HepG2 (cell line): ENCODE measurements around the gene CEP104. TPM values are rescaled to one million over a fixed set of nuclear protein-coding genes. Genes with fewer than 3 reads are reported as not detected.

Source experiments
- ATAC-seq: fragments of 200-7000 bp; cut with Tn5 transposase; 3 replicates; pipeline ENCODE4 v1.9.1; 2020; ENCODE audit warnings: mild to moderate bottlenecking, moderate library complexity
- BruUV-seq: library from RNA; stranded (reverse); fragments of 400-500 nt; replicated peaks from 2 replicates; lab custom pipeline; 2021; lab: Mats Ljungman, UMichigan
- CTCF ChIA-PET: fragments of 300-600 bp; formaldehyde crosslinking; extraction: SDS; loops from one replicate; lab custom pipeline; 2021; ENCODE audit warnings: low total read pairs, inconsistent platforms, low intra/inter-chr PET ratio; lab: Yijun Ruan, JAX
- POLR2A ChIA-PET: fragments of 350-600 bp; sonication (Branson Sonifier 250); formaldehyde crosslinking; loops from one replicate; lab custom pipeline; 2020; ENCODE audit warnings: antibody characterized with exemption, inconsistent platforms; lab: Yijun Ruan, JAX
- DNase-seq: peaks from one replicate; pipeline ENCODE4 v3.0.0-alpha.2; 2015; ENCODE audit warnings: low spot score
- FAIRE-seq: peaks from 3 replicates; lab custom pipeline; 2011; peaks lifted over from hg19 to GRCh38; lab: Jason Lieb, UNC
- H2AFZ ChIP-seq: one replicate; pipeline ENCODE4 v1.6.1; 2011; ENCODE audit warnings: low read length, inconsistent platforms
- H3K27ac ChIP-seq: fragments of 300-600 bp; 3 replicates; pipeline ENCODE4 v1.8.0; 2011; ENCODE audit warnings: mixed run types, mild to moderate bottlenecking, mixed read lengths, low read length, inconsistent platforms; ENCODE audit not compliant: insufficient read depth; ENCODE audit errors: extremely low read length
- H3K27me3 ChIP-seq, 2 experiments: fragments of 200-600 bp in 1 of 2; 2 replicates in 1 of 2; 3 replicates in 1 of 2; pipeline versions ENCODE4 v1.6.0 to v1.8.0; 2011; ENCODE audit warnings: low read length in 2 of 2, mild to moderate bottlenecking in 2 of 2, moderate library complexity in 2 of 2, inconsistent platforms in 1 of 2; ENCODE audit not compliant: insufficient read depth in 2 of 2, control insufficient read depth in 1 of 2
- H3K36me3 ChIP-seq, 2 experiments: fragments of 200-600 bp in 1 of 2; replicated peaks in 1 of 2; 2 replicates in 1 of 2; 3 replicates in 1 of 2; pipeline versions ENCODE4 v1.5.1 to v1.8.0; 2011; ENCODE audit warnings: low read length in 2 of 2, inconsistent platforms in 1 of 2; ENCODE audit not compliant: insufficient read depth in 2 of 2, control insufficient read depth in 1 of 2
- H3K4me1 ChIP-seq: 2 replicates; pipeline ENCODE4 v1.5.1; 2012; ENCODE audit warnings: low read length, inconsistent platforms; ENCODE audit not compliant: insufficient read depth
- H3K4me2 ChIP-seq: 2 replicates; pipeline ENCODE4 v1.6.0; 2011; ENCODE audit warnings: low read depth, low read length, inconsistent platforms
- H3K4me3 ChIP-seq, 3 experiments: fragments of 200-600 bp in 1 of 3; sonication (generic), shearing (Covaris generic) in 1 of 3; replicated peaks in 1 of 3; 2 replicates each; pipeline ENCODE4 v1.5.1; 2011 to 2016; ENCODE audit warnings: low read length in 3 of 3, inconsistent platforms in 2 of 3, low read depth in 2 of 3, mild to moderate bottlenecking in 2 of 3, control low read depth in 1 of 3, mixed read lengths in 1 of 3; ENCODE audit not compliant: insufficient read depth in 1 of 3
- H3K79me2 ChIP-seq: one replicate; pipeline ENCODE4 v1.6.1; 2011; ENCODE audit warnings: low read length, inconsistent platforms; ENCODE audit not compliant: insufficient read depth
- H3K9ac ChIP-seq: 2 replicates; pipeline ENCODE4 v1.6.0; 2011; ENCODE audit warnings: mild to moderate bottlenecking, low read depth, low read length, inconsistent platforms; ENCODE audit not compliant: insufficient read depth
- H3K9me3 ChIP-seq: 2 replicates; pipeline ENCODE4 v1.5.1; 2012; ENCODE audit warnings: mild to moderate bottlenecking, low read length
- H4K20me1 ChIP-seq: 2 replicates; pipeline ENCODE4 v1.6.0; 2011; ENCODE audit warnings: inconsistent platforms, mild to moderate bottlenecking, low read length, moderate library complexity; ENCODE audit not compliant: insufficient read depth
- GZF1 ChIP-seq: sonication (generic); formaldehyde crosslinking; IDR thresholded peaks from 2 replicates; pipeline ENCODE4 v1.5.1; 2020; ENCODE audit warnings: mild to moderate bottlenecking, missing genetic modification reagents
- KDM3A ChIP-seq: IDR thresholded peaks from 2 replicates; pipeline ENCODE4 v1.6.1; 2018; ENCODE audit warnings: low read depth, missing compliant biosample characterization
- NFIC ChIP-seq: IDR thresholded peaks from 2 replicates; pipeline ENCODE4 v1.6.1; 2012; ENCODE audit warnings: mild to moderate bottlenecking, low read length, inconsistent platforms
- PPARG ChIP-seq: conservative IDR thresholded peaks from 2 replicates; pipeline ENCODE4 v1.6.1; 2016; ENCODE audit warnings: missing biosample characterization, missing genetic modification reagents
- REL ChIP-seq: sonication (generic); formaldehyde crosslinking; conservative IDR thresholded peaks from 2 replicates; pipeline ENCODE4 v1.8.0; 2022; ENCODE audit warnings: mild to moderate bottlenecking, missing genetic modification reagents, moderate library complexity
- TCF7 ChIP-seq: sonication (generic); IDR thresholded peaks from 2 replicates; pipeline ENCODE4 v1.6.1; 2016; ENCODE audit warnings: antibody characterized with exemption, low read depth
- TEAD3 ChIP-seq: optimal IDR thresholded peaks from 2 replicates; pipeline ENCODE3; 2016; ENCODE audit warnings: borderline replicate concordance
- ZNF317 ChIP-seq: sonication (generic); formaldehyde crosslinking; IDR thresholded peaks from 2 replicates; pipeline ENCODE4 v1.5.0; 2020; ENCODE audit warnings: mild to moderate bottlenecking, missing genetic modification reagents
- ZNF556 ChIP-seq: sonication (generic); formaldehyde crosslinking; IDR thresholded peaks from 2 replicates; pipeline ENCODE4 v1.4.0; 2020; ENCODE audit warnings: mild to moderate bottlenecking, missing genetic modification reagents, borderline replicate concordance
- ZNF660 ChIP-seq: sonication (generic); formaldehyde crosslinking; IDR thresholded peaks from 2 replicates; pipeline ENCODE4 v1.5.1; 2020; ENCODE audit warnings: mild to moderate bottlenecking, low read depth, missing genetic modification reagents, borderline replicate concordance
- ZNF75D ChIP-seq: sonication (generic); formaldehyde crosslinking; IDR thresholded peaks from 2 replicates; pipeline ENCODE4 v1.8.1; 2023; ENCODE audit warnings: missing genetic modification reagents, mild to moderate bottlenecking, borderline replicate concordance
- ZNF878 ChIP-seq: sonication (generic); formaldehyde crosslinking; IDR thresholded peaks from 2 replicates; pipeline ENCODE4 v1.8.1; 2023; ENCODE audit warnings: mild to moderate bottlenecking, missing genetic modification reagents, moderate library complexity
- WGBS: methylation state at CpG from one replicate; pipeline ENCODE4 v1.1.6; 2017; ENCODE audit warnings: low lambda C conversion rate; 5-methylcytosine and 5-hydroxymethylcytosine counted together
- in situ Hi-C: cut with HindIII; loops from 2 replicates; pipeline ENCODE4 v1.10.0; 2017; ENCODE audit warnings: low pct_unique_long_range_greater_than_20kb; ENCODE audit not compliant: extremely low pct_ligation_motif_present
- intact Hi-C: fragments of 100-400 bp; cut with micrococcal nuclease; formaldehyde crosslinking; loops from one replicate; pipeline ENCODE4 v1.10.0; 2022; ENCODE audit not compliant: unreplicated experiment
- polyA plus RNA-seq, 8 experiments: library from polyadenylated mRNA; depleted of rRNA in 3 of 8; stranded (reverse) in 7 of 8; unstranded in 1 of 8; fragments of >200 nt; fragmentation: Illumina TruSeq in 4 of 8; extraction: Trizol in 4 of 8; gene quantifications; 2 replicates each; pipeline versions ENCODE4 v1.2.1 to v1.2.3, GENCODE V29; 2011 to 2016; ENCODE audit warnings: low read depth in 4 of 8, missing spikeins in 1 of 8, mixed read lengths in 1 of 8; ENCODE audit not compliant: insufficient read depth in 1 of 8
- total RNA-seq, 5 experiments: library from RNA; depleted of rRNA; stranded (reverse); fragments of >200 nt; fragmentation: Illumina TruSeq; extraction: Trizol; gene quantifications; 2 replicates each; pipeline ENCODE4 v1.2.3, GENCODE V29; 2016; ENCODE audit warnings: low read depth in 1 of 5
- TF ChIP-seq, protein P1 (sequence below): sonication (generic); formaldehyde crosslinking; IDR thresholded peaks from 2 replicates; pipeline ENCODE4 v1.4.0; 2020; ENCODE audit warnings: mild to moderate bottlenecking, missing genetic modification reagents, borderline replicate concordance
- TF ChIP-seq, protein P2 (sequence below): sonication (generic); formaldehyde crosslinking; conservative IDR thresholded peaks from 2 replicates; pipeline ENCODE4 v1.4.0; 2020; ENCODE audit warnings: missing genetic modification reagents
- TF ChIP-seq, protein P3 (sequence below): sonication (generic); formaldehyde crosslinking; IDR thresholded peaks from 2 replicates; pipeline ENCODE4 v1.4.0; 2020; ENCODE audit warnings: mild to moderate bottlenecking, missing genetic modification reagents
- TF ChIP-seq, protein P4 (sequence below): sonication (generic); formaldehyde crosslinking; IDR thresholded peaks from 2 replicates; pipeline ENCODE4 v1.4.0; 2020; ENCODE audit warnings: missing genetic modification reagents

The CEP104 gene
- total and polyA plus RNA-seq, 2 of the 13 experiments (the other 11 are each of a cell fraction or from before 2014, with no cell fraction given) = 20.4 to 30.1 TPM

DNA sequence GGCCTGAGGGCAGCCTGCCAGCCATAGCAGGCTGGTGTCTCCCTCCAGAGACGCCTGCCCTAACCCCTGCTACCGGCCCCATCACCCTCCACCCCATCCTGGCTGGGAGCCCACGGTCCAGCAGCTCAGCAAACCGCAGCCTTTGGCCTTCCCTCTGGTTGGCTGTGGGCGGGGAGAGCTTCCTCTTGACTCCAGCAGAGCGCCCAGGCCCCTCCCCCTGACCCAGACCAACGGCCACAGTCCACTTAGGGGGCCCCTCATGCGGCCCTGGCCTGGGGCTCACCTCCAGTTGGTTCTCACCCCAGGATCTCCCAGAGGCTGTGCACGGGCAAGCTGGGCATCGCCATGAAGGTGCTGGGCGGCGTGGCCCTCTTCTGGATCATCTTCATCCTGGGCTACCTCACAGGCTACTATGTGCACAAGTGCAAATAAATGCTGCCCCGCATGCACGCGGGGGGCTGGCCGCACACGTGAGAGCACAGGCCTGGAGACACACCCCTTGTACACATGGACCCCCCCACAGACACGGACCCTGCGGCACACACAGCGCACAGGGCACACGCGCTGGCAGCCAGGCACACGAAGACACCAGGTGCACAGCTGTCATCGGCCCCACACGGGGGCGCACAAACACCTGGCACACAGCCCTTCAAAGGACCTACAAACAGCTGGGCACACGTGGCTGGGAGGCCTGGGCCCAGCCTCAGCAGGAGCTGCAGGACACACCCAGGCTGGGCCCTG, 81.4 kb downstream of the CEP104 start:
- H3K27ac ChIP-seq = peak overlapping the region; percentile 86
- CTCF ChIA-PET = interaction anchor here (0.8 kb wide), 1 partner anchor 10 kb away, joined by 3 read pairs; no protein-coding TSS in a partner anchor
- peak overlapping the region; percentile 93 for H3K4me2 ChIP-seq
- in situ Hi-C loops (no loop called here), intact Hi-C loops (loop anchor here (1.0 to 10.0 kb wide), 2 partner anchors 21 to 129 kb away; partner anchors contain the start of genes C1orf174 and LRRC47)
- peak overlapping the region; percentile 66 for H3K9ac ChIP-seq
- no peak overlapping the region for H2AFZ ChIP-seq
- peaks cover 18% of the 10 kb centered on the region for H3K79me2 ChIP-seq
- ATAC-seq = peak; percentile 62
- H3K36me3 ChIP-seq = peaks cover 3 to 8% of the 10 kb centered on the region in 2 experiments; a peak in 3 of 5 replicates
- H3K4me3 ChIP-seq = peak overlapping the region in 2 of 3 experiments; percentile 89 to 90; a peak in 5 of 6 replicates
- no TSS peak for BruUV-seq
- H3K4me1 ChIP-seq = peaks cover 54% of the 10 kb centered on the region
- DNase-seq = peak; percentile 94
- no peaks in the 10 kb centered on the region for H4K20me1 ChIP-seq
- POLR2A ChIA-PET = interaction anchor here (0.7 to 1.6 kb wide), 14 partner anchors 9 to 319 kb away, joined by 3 to 20 read pairs (median 3); partner anchors contain the start of genes CCDC27, CEP104, DFFB and LRRC47
- peak; percentile 67 for FAIRE-seq
- H3K9me3 ChIP-seq = no peaks in the 10 kb centered on the region
- H3K27me3 ChIP-seq = no peaks in the 10 kb centered on the region
- WGBS = no CpG with 5 or more reads among the region's 27 CpGs
- TF ChIP-seq, protein P1, sequence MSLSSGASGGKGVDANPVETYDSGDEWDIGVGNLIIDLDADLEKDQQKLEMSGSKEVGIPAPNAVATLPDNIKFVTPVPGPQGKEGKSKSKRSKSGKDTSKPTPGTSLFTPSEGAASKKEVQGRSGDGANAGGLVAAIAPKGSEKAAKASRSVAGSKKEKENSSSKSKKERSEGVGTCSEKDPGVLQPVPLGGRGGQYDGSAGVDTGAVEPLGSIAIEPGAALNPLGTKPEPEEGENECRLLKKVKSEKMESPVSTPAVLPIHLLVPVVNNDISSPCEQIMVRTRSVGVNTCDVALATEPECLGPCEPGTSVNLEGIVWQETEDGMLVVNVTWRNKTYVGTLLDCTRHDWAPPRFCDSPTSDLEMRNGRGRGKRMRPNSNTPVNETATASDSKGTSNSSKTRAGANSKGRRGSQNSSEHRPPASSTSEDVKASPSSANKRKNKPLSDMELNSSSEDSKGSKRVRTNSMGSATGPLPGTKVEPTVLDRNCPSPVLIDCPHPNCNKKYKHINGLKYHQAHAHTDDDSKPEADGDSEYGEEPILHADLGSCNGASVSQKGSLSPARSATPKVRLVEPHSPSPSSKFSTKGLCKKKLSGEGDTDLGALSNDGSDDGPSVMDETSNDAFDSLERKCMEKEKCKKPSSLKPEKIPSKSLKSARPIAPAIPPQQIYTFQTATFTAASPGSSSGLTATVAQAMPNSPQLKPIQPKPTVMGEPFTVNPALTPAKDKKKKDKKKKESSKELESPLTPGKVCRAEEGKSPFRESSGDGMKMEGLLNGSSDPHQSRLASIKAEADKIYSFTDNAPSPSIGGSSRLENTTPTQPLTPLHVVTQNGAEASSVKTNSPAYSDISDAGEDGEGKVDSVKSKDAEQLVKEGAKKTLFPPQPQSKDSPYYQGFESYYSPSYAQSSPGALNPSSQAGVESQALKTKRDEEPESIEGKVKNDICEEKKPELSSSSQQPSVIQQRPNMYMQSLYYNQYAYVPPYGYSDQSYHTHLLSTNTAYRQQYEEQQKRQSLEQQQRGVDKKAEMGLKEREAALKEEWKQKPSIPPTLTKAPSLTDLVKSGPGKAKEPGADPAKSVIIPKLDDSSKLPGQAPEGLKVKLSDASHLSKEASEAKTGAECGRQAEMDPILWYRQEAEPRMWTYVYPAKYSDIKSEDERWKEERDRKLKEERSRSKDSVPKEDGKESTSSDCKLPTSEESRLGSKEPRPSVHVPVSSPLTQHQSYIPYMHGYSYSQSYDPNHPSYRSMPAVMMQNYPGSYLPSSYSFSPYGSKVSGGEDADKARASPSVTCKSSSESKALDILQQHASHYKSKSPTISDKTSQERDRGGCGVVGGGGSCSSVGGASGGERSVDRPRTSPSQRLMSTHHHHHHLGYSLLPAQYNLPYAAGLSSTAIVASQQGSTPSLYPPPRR (CRISPR knock-in tag) = peak; percentile 19; the same call in 1 of the 2 replicates
- TF ChIP-seq NFIC = no peak
- TF ChIP-seq ZNF556 = no peak; the same call in none of the 2 replicates
- TF ChIP-seq TEAD3 = peak; percentile 44
- no peak for TF ChIP-seq PPARG (CRISPR knock-in tag)
- TF ChIP-seq, protein P2, sequence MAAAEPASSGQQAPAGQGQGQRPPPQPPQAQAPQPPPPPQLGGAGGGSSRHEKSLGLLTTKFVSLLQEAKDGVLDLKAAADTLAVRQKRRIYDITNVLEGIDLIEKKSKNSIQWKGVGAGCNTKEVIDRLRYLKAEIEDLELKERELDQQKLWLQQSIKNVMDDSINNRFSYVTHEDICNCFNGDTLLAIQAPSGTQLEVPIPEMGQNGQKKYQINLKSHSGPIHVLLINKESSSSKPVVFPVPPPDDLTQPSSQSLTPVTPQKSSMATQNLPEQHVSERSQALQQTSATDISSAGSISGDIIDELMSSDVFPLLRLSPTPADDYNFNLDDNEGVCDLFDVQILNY = no peak
- TF ChIP-seq KDM3A (CRISPR knock-in tag) = peak; percentile 93
- TF ChIP-seq, protein P3, sequence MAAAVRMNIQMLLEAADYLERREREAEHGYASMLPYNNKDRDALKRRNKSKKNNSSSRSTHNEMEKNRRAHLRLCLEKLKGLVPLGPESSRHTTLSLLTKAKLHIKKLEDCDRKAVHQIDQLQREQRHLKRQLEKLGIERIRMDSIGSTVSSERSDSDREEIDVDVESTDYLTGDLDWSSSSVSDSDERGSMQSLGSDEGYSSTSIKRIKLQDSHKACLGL = peak; percentile 97
- TF ChIP-seq GZF1 (CRISPR knock-in tag) = peak; percentile 28; the same call in 1 of the 2 replicates
- peak; percentile 67; the same call in 1 of the 2 replicates for TF ChIP-seq REL (CRISPR knock-in tag)
- TF ChIP-seq TCF7 = peak; percentile 26; the same call in 1 of the 2 replicates
- no peak for TF ChIP-seq ZNF660
- TF ChIP-seq, protein P4, sequence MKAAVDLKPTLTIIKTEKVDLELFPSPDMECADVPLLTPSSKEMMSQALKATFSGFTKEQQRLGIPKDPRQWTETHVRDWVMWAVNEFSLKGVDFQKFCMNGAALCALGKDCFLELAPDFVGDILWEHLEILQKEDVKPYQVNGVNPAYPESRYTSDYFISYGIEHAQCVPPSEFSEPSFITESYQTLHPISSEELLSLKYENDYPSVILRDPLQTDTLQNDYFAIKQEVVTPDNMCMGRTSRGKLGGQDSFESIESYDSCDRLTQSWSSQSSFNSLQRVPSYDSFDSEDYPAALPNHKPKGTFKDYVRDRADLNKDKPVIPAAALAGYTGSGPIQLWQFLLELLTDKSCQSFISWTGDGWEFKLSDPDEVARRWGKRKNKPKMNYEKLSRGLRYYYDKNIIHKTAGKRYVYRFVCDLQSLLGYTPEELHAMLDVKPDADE (CRISPR knock-in tag) = no peak
- TF ChIP-seq ZNF75D (CRISPR knock-in tag) = no peak
- TF ChIP-seq ZNF878 (CRISPR knock-in tag) = 0 out of 2 replicates have a peak, but pooled peaks have one; percentile 38
- TF ChIP-seq ZNF317 (CRISPR knock-in tag) = no peak; the same call in none of the 2 replicates
